K562 (cell line): Measurements from ENCODE around the gene SLC1A2. TPM values are rescaled to one million over a fixed set of nuclear protein-coding genes. Genes with fewer than 3 reads are reported as not detected.

Experiments used
- ATAC-seq: fragments of 200-7000 bp; cut with Tn5 transposase; 3 replicates; pipeline ENCODE4 v1.9.1; 2020; ENCODE audit warnings: moderate library complexity
- BruUV-seq: library from RNA; stranded (reverse); fragments of 400-500 nt; replicated peaks from 2 replicates; lab custom pipeline; 2021; lab: Mats Ljungman, UMichigan
- CTCF ChIA-PET: fragments of 300-600 bp; formaldehyde crosslinking; extraction: SDS; loops from one replicate; lab custom pipeline; 2021; ENCODE audit warnings: low intra/inter-chr PET ratio; lab: Yijun Ruan, JAX
- POLR2A ChIA-PET: fragments of 300-600, 350-650 bp; sonication (Branson Sonifier 250); formaldehyde crosslinking; extraction: SDS; loops from one replicate; lab custom pipeline; 2021; ENCODE audit warnings: antibody characterized with exemption, inconsistent platforms; lab: Yijun Ruan, JAX
- DNase-seq, 4 experiments: peaks; one replicate each; pipeline versions ENCODE4 v3.0.0 to v3.0.0-alpha.2; 2011 to 2018; ENCODE audit warnings: low spot score in 3 of 4, mixed read lengths in 3 of 4; ENCODE audit errors: extremely low read depth in 1 of 4
- FAIRE-seq: peaks from 2 replicates; lab custom pipeline; 2011; peaks lifted over from hg19 to GRCh38; lab: Jason Lieb, UNC
- H2AFZ ChIP-seq: 2 replicates; pipeline ENCODE4 v1.6.0; 2011; ENCODE audit warnings: low read depth, low read length, control low read depth, inconsistent platforms
- H3K27ac ChIP-seq: fragments of 200-600 bp; 3 replicates; pipeline ENCODE4 v1.8.0; 2011; ENCODE audit warnings: low read depth, mild to moderate bottlenecking, control low read depth, inconsistent platforms, low read length, moderate library complexity, mixed read lengths; ENCODE audit errors: extremely low read depth
- H3K27me3 ChIP-seq, 2 experiments: fragments of 300-600 bp in 1 of 2; 2 replicates in 1 of 2; 3 replicates in 1 of 2; pipeline versions ENCODE4 v1.6.0 to v1.8.0; 2011; ENCODE audit warnings: inconsistent platforms in 2 of 2, low read length in 2 of 2, mild to moderate bottlenecking in 1 of 2, mixed read lengths in 1 of 2, moderate library complexity in 1 of 2; ENCODE audit not compliant: control insufficient read depth in 2 of 2, insufficient read depth in 2 of 2
- H3K36me3 ChIP-seq: fragments of 300-600 bp; 3 replicates; pipeline ENCODE4 v1.8.0; 2011; ENCODE audit warnings: mild to moderate bottlenecking, low read length, inconsistent platforms; ENCODE audit not compliant: control insufficient read depth, insufficient read depth
- H3K4me1 ChIP-seq, 2 experiments: fragments of 200-600 bp in 1 of 2; replicated peaks in 1 of 2; 2 replicates in 1 of 2; 3 replicates in 1 of 2; pipeline versions ENCODE4 v1.5.1 to v1.8.0; 2011; ENCODE audit warnings: inconsistent platforms in 2 of 2, low read length in 2 of 2, mild to moderate bottlenecking in 1 of 2, mixed read lengths in 1 of 2, moderate library complexity in 1 of 2; ENCODE audit not compliant: control insufficient read depth in 2 of 2, insufficient read depth in 2 of 2
- H3K4me2 ChIP-seq: 2 replicates; pipeline ENCODE4 v1.6.1; 2011; ENCODE audit warnings: low read length, control low read depth, inconsistent platforms, mixed read lengths; ENCODE audit not compliant: insufficient read depth
- H3K4me3 ChIP-seq: fragments of 200-600 bp; sonication (generic), shearing (Covaris generic); 2 replicates; pipeline ENCODE4 v1.5.1; 2016; ENCODE audit warnings: control low read depth, inconsistent platforms
- H3K79me2 ChIP-seq: fragments of 200-600 bp; 3 replicates; pipeline ENCODE4 v1.8.0; 2011; ENCODE audit warnings: low read length, inconsistent platforms; ENCODE audit not compliant: control insufficient read depth, insufficient read depth
- H3K9ac ChIP-seq, 2 experiments: 2 replicates each; pipeline versions ENCODE4 v1.6.0 to v1.6.1; 2011; ENCODE audit warnings: low read depth in 2 of 2, low read length in 2 of 2, control low read depth in 1 of 2, inconsistent platforms in 1 of 2, mild to moderate bottlenecking in 1 of 2, mixed read lengths in 1 of 2; ENCODE audit not compliant: insufficient read depth in 1 of 2
- H3K9me1 ChIP-seq: one replicate; pipeline ENCODE4 v1.6.0; 2011; ENCODE audit warnings: inconsistent platforms, mild to moderate bottlenecking, low read length, moderate library complexity; ENCODE audit not compliant: control insufficient read depth, insufficient read depth
- H3K9me3 ChIP-seq: replicated peaks from 2 replicates; pipeline ENCODE4 v1.5.1; 2011; ENCODE audit warnings: low read depth, low read length, inconsistent platforms; ENCODE audit not compliant: control insufficient read depth, insufficient read depth
- H4K20me1 ChIP-seq: replicated peaks from 2 replicates; pipeline ENCODE4 v1.6.1; 2011; ENCODE audit warnings: low read length, inconsistent platforms, mixed read lengths; ENCODE audit not compliant: control insufficient read depth, insufficient read depth
- CHD1 ChIP-seq: fragments of 200-600 bp; sonication (generic); IDR thresholded peaks from one replicate; pipeline ENCODE4 v1.6.1; 2012; ENCODE audit warnings: mild to moderate bottlenecking, moderate library complexity, low read length, inconsistent platforms
- KDM2B ChIP-seq: fragments of 250-450 bp; sonication (Bioruptor Pico); IDR thresholded peaks from 2 replicates; pipeline ENCODE4 v1.8.0; 2021; ENCODE audit warnings: mild to moderate bottlenecking, moderate library complexity
- SETDB1 ChIP-seq: IDR thresholded peaks from one replicate; pipeline ENCODE4 v1.6.1; 2012; ENCODE audit warnings: low read length, control low read depth, inconsistent platforms
- SFPQ ChIP-seq: fragments of 200-400 bp; formaldehyde crosslinking; IDR thresholded peaks from 2 replicates; pipeline ENCODE4 v1.6.1; 2017; ENCODE audit warnings: mild to moderate bottlenecking, low read depth, low read length, moderate library complexity
- SNRNP70 ChIP-seq: fragments of 200-400 bp; formaldehyde crosslinking; optimal IDR thresholded peaks from 2 replicates; pipeline ENCODE3; 2017; ENCODE audit warnings: low read depth, low read length
- ZC3H11A ChIP-seq: IDR thresholded peaks from 2 replicates; pipeline ENCODE4 v1.6.1; 2012; ENCODE audit warnings: low read depth, low read length, improper control_type of control experiment
- ZFP1 ChIP-seq: fragments of 450-650 bp; formaldehyde crosslinking; IDR thresholded peaks from 2 replicates; pipeline ENCODE4 v1.4.0; 2020; ENCODE audit warnings: mild to moderate bottlenecking, mixed read lengths
- ZFP30 ChIP-seq: fragments of 250-450 bp; sonication (Bioruptor Pico); IDR thresholded peaks from 2 replicates; pipeline ENCODE4 v1.8.0; 2022; ENCODE audit warnings: moderate library complexity, mild to moderate bottlenecking, inconsistent platforms, borderline replicate concordance
- ZNF511 ChIP-seq: sonication (generic); formaldehyde crosslinking; IDR thresholded peaks from 2 replicates; pipeline ENCODE4 v1.8.0; 2022; ENCODE audit warnings: mild to moderate bottlenecking, missing genetic modification reagents
- ZNF639 ChIP-seq, 2 experiments: fragments of 200-800 bp in 1 of 2; sonication (Bioruptor generic) in 1 of 2; sonication (generic) in 1 of 2; formaldehyde crosslinking in 1 of 2; IDR thresholded peaks in 1 of 2; conservative IDR thresholded peaks in 1 of 2; 2 replicates each; pipeline versions ENCODE4 v1.5.0 to v1.6.1; 2016 to 2020; ENCODE audit warnings: missing compliant biosample characterization in 1 of 2, missing genetic modification characterization in 1 of 2, missing genetic modification reagents in 1 of 2
- in situ Hi-C: fragments of 300-500 bp; cut with MboI; formaldehyde crosslinking; loops from 4 replicates; pipeline ENCODE4 v1.15.0; 2018; ENCODE audit warnings: inconsistent platforms, mixed read lengths
- intact Hi-C: fragments of 100-400 bp; cut with micrococcal nuclease; formaldehyde crosslinking; loops from 2 replicates; pipeline ENCODE4 v1.14.2; 2022
- polyA plus RNA-seq, 8 experiments: library from polyadenylated mRNA; depleted of rRNA in 4 of 8; stranded (reverse) in 5 of 8; unstranded in 3 of 8; fragments of >200 nt; fragmentation: Nextera tagmentation in 2 of 8; fragmentation: Illumina TruSeq in 1 of 8; extraction: Ambion mirVana in 2 of 8; extraction: Trizol in 1 of 8; gene quantifications; 2 replicates each; pipeline versions ENCODE4 v1.2.1 to v1.2.3, GENCODE V29; 2011 to 2014; ENCODE audit warnings: inconsistent platforms in 1 of 8, missing spikeins in 1 of 8
- total RNA-seq, 7 experiments: library from RNA; depleted of rRNA in 6 of 7; stranded (reverse); fragments of >200 nt in 6 of 7; fragmentation: Illumina TruSeq in 2 of 7; extraction: Trizol in 2 of 7; gene quantifications; 2 replicates each; pipeline versions ENCODE4 v1.2.1 to v1.2.3, GENCODE V29; 2011 to 2021; ENCODE audit warnings: low replicate concordance in 1 of 7

Gene SLC1A2
- total and polyA plus RNA-seq, 9 of the 15 experiments (the other 6 are each of a cell fraction or from before 2014, with no cell fraction given) = 0.03 to 0.07 (median 0.04) TPM; not detected in 5

- no peaks in the 10 kb centered on the region for H3K36me3 ChIP-seq
- no peaks in the 10 kb centered on the region; a peak in 1 of 5 replicates for H3K27me3 ChIP-seq
- FAIRE-seq = no peak
- no peak overlapping the region for H3K9ac ChIP-seq
- DNase-seq = no peak
- ChIA-PET CTCF (no interaction called here), POLR2A (no interaction called here)
- ATAC-seq = no peak
- in situ Hi-C loops = no loop called here
- no peak overlapping the region for H3K27ac ChIP-seq
- H4K20me1 ChIP-seq = no peaks in the 10 kb centered on the region
- no peaks in the 10 kb centered on the region for H3K4me1 ChIP-seq
- intact Hi-C loops = no loop called here
- no TSS peak for BruUV-seq
- H3K79me2 ChIP-seq = no peaks in the 10 kb centered on the region
- TF ChIP-seq KDM2B (CRISPR knock-in tag) (no peak), ZNF639 (CRISPR knock-in tag; conservative IDR thresholded peaks at IDR 0.05 in 1 of 2, IDR thresholded peaks at IDR 0.05 in 1 of 2) (no peak), SFPQ (no peak), SETDB1 (no peak), ZC3H11A (no peak), ZFP30 (no peak), ZNF511 (CRISPR knock-in tag) (no peak), SNRNP70 (no peak), CHD1 (no peak), ZFP1 (no peak)
- no peak overlapping the region for H2AFZ ChIP-seq
- H3K9me3 ChIP-seq = no peaks in the 10 kb centered on the region
- no peak overlapping the region for H3K4me2 ChIP-seq
- no peaks in the 10 kb centered on the region for H3K9me1 ChIP-seq
- H3K4me3 ChIP-seq = no peak overlapping the region
Observed at GRCh38 chr11:35286126-35286525, 133.2 kb downstream of the SLC1A2 start.
